SH-SY5Y (cell line): ENCODE results near the gene METAP1.

Experiments used
- GATA2 ChIP-seq: IDR thresholded peaks from 2 replicates; pipeline ENCODE4 v1.6.1; 2011; ENCODE audit warnings: mild to moderate bottlenecking, low read depth, low read length
- GATA3 ChIP-seq: IDR thresholded peaks from 2 replicates; pipeline ENCODE4 v1.6.1; 2011; ENCODE audit warnings: low read depth, mild to moderate bottlenecking, low read length, moderate library complexity

DNA sequence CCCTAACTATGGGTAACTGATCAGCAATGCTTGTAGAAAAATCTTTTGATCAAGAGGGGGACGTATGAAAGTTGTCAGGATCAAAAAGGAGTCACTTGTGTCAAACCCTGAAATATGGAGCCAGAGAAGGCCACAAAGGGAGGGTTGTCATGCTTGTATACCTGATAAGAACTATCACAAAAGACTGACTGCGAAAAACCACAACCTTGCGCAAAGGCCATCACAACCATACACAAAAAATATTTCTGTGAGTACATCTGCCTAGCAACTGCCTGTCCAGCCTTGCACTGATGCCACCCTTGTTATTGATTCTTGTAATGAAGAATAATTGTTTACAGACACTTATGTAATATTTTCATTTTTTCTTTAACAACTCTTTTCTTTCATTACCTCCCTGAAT, 43.8 kb upstream of the METAP1 start:
- TF ChIP-seq GATA3 (no peak), GATA2 (no peak)
